NB4 (cell line): Measurements from ENCODE around the gene CCDC15.

Experiments used
- DNase-seq: peaks from one replicate; pipeline ENCODE4 v3.0.0; 2010; ENCODE audit warnings: low read depth
- H3K4me3 ChIP-seq: one replicate; pipeline ENCODE4 v1.5.1; 2011; ENCODE audit warnings: mild to moderate bottlenecking, low read depth, low read length, moderate library complexity
- MYC ChIP-seq: IDR thresholded peaks from 2 replicates; pipeline ENCODE4 v1.6.1; 2011; ENCODE audit warnings: low read depth, low read length
- POLR2A ChIP-seq: IDR thresholded peaks from 2 replicates; pipeline ENCODE4 v1.6.1; 2011; ENCODE audit warnings: mild to moderate bottlenecking; ENCODE audit not compliant: insufficient read length; ENCODE audit errors: extremely low read depth
- TF ChIP-seq, protein P1 (sequence below): IDR thresholded peaks from one replicate; pipeline ENCODE4 v1.5.1; 2012; ENCODE audit warnings: low read depth, low read length
- TF ChIP-seq, protein P2 (sequence below): IDR thresholded peaks from 2 replicates; pipeline ENCODE4 v1.6.1; 2011; ENCODE audit warnings: low read depth, low read length

CCDC15 gene

DNA sequence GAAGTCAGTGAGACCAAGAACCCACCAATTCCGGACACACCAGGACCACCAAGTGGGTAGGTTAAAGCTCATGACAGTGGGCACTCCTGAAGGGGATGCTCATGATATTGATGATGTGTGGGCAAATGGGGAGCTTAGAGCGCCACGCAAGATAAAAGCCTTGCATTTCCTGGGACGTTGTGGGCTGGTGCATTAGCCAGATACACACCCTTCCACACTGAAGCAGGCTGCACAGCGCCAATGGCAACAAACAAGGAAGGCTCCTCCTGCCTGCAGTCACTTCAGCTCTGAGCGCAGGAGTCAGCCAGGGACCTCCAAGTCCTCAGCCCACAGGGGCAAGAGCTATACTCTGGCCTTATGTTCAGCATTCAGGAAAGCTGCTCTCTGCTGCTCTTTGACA lies 136.8 kb downstream of the CCDC15 start:
- no peak overlapping the region for H3K4me3 ChIP-seq
- DNase-seq = no peak
- TF ChIP-seq, protein P1, sequence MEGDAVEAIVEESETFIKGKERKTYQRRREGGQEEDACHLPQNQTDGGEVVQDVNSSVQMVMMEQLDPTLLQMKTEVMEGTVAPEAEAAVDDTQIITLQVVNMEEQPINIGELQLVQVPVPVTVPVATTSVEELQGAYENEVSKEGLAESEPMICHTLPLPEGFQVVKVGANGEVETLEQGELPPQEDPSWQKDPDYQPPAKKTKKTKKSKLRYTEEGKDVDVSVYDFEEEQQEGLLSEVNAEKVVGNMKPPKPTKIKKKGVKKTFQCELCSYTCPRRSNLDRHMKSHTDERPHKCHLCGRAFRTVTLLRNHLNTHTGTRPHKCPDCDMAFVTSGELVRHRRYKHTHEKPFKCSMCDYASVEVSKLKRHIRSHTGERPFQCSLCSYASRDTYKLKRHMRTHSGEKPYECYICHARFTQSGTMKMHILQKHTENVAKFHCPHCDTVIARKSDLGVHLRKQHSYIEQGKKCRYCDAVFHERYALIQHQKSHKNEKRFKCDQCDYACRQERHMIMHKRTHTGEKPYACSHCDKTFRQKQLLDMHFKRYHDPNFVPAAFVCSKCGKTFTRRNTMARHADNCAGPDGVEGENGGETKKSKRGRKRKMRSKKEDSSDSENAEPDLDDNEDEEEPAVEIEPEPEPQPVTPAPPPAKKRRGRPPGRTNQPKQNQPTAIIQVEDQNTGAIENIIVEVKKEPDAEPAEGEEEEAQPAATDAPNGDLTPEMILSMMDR = no peak
- TF ChIP-seq MYC = no peak
- TF ChIP-seq, protein P2, sequence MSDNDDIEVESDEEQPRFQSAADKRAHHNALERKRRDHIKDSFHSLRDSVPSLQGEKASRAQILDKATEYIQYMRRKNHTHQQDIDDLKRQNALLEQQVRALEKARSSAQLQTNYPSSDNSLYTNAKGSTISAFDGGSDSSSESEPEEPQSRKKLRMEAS = no peak
- no peak for TF ChIP-seq POLR2A
